GM12865 (cell line): ENCODE data around the gene SPOUT1.
"Not testable (repeated sequence)": the region's sequence is repeated elsewhere in the genome, so short reads cannot be mapped to it uniquely, and the experiment has no call there.

ENCODE experiments used
- DNase-seq: peaks from one replicate; pipeline ENCODE4 v3.0.0; 2010; ENCODE audit warnings: low read depth
- H3K4me3 ChIP-seq: 2 replicates; pipeline ENCODE4 v1.5.1; 2011; ENCODE audit warnings: mild to moderate bottlenecking, low read depth, low read length, control low read depth
- CTCF ChIP-seq: IDR thresholded peaks from 2 replicates; pipeline ENCODE4 v1.5.1; 2011; ENCODE audit warnings: low read length, control low read depth, low read depth, inconsistent platforms; ENCODE audit not compliant: insufficient read depth; ENCODE audit errors: missing control alignments

The SPOUT1 gene

GRCh38 chr9:128860937-128861336 is 31.3 kb upstream of the SPOUT1 start:
- DNase-seq, result no peak
- no peak overlapping the region for H3K4me3 ChIP-seq
- no peak for TF ChIP-seq CTCF

- DNase-seq, H3K4me3 ChIP-seq: not testable (repeated sequence)
These were observed 28.9 kb upstream of the SPOUT1 start for GRCh38 chr9:128858476-128858875.

- not testable (repeated sequence) for H3K4me3 ChIP-seq, DNase-seq
These were observed 24.9 kb upstream of the SPOUT1 start for GRCh38 chr9:128854454-128854853.

DNA sequence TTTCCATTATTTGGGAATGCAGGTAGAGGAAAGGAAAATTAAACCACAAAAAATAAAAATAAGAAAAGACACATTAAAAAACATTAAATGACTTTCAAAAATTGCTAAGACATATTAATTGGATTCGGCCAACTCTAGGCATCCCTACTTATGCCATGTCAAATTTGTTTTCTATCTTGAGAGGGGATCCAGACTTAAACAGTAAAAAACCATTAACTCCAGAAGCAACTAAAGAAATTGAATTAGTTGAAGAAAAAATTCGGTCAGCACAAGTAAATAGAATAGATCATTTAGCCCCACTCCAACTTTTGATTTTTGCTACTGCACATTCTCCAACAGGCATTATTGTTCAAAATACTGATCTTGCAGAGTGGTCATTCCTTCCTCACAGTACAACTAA is 23.1 kb upstream of the SPOUT1 start:
- H3K4me3 ChIP-seq, DNase-seq: not testable (repeated sequence)

GRCh38 chr9:128851779-128852600 is 22.4 kb upstream of the SPOUT1 start:
- not testable (repeated sequence) for H3K4me3 ChIP-seq
- DNase-seq, result peak; percentile 40

DNA sequence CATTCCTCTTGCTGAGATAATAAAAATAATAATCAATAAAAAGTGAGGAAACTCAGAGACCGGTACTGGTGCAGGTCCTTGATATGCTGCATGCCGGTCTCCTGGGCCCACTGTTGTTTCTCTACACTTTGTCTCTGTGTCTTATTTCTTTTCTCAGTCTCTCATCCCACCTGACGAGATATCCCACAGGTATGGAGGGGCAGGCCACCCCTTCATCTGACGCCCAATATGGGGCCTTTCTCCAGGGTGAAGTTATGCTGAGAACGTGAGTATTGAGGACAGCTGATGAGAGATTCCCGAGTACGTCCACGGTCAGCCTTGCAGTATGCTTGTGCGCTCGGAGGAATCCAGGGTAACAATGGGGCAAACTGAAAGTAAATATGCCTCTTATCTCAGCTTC is 21.4 kb upstream of the SPOUT1 start:
- not testable (repeated sequence) for H3K4me3 ChIP-seq

GRCh38 chr9:128847803-128848202 is 18.2 kb upstream of the SPOUT1 start:
- no peak overlapping the region for H3K4me3 ChIP-seq
- DNase-seq, result no peak
- no peak for TF ChIP-seq CTCF

More for the DNA sequence above, 21.4 kb upstream of the SPOUT1 start:
- DNase-seq, result not testable (repeated sequence)

DNA sequence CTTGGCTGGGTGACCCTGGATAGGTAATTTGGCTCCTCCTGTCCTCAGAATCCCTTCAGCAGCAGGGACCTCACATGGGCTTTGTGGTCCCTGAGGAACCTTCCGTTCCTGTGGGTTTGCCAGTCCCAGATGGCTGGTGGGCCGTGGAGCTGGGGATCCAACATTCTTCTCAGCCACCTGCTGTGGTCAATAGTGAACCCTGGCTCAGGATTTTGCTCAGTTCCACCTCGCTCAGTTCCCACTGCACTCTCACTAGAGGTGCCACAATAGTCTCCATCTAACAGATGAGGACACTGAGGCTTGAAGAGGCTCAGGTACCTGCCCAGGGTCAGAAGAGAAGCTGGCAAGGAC is 17.1 kb upstream of the SPOUT1 start:
- DNase-seq, result no peak
- no peak for TF ChIP-seq CTCF
- no peak overlapping the region for H3K4me3 ChIP-seq

GRCh38 chr9:128845186-128845931 is 15.8 kb upstream of the SPOUT1 start:
- no peak for DNase-seq
- TF ChIP-seq CTCF, result no peak

GRCh38 chr9:128843171-128843570 is 13.6 kb upstream of the SPOUT1 start:
- H3K4me3 ChIP-seq, DNase-seq: not testable (repeated sequence)

More at GRCh38 chr9:128845186-128845931, 15.8 kb upstream of the SPOUT1 start:
- H3K4me3 ChIP-seq, result no peak overlapping the region
